Stimulated activated CD8-positive, alpha-beta memory T cell treated with anti-CD3 and anti-CD28 coated beads, Interleukin-12 subunit alpha, Interleukin-12 subunit beta, amount 100 ng/mL, for 4 hours (primary cell): ENCODE results near the gene PDS5A.
"Not testable (repeated sequence)": the region's sequence is repeated elsewhere in the genome, so short reads cannot be mapped to it uniquely, and the experiment has no call there.

Source experiments
- DNase-seq: peaks from one replicate; pipeline ENCODE4 v3.0.0-alpha.2; 2020; ENCODE audit warnings: low read depth

The PDS5A gene

DNA sequence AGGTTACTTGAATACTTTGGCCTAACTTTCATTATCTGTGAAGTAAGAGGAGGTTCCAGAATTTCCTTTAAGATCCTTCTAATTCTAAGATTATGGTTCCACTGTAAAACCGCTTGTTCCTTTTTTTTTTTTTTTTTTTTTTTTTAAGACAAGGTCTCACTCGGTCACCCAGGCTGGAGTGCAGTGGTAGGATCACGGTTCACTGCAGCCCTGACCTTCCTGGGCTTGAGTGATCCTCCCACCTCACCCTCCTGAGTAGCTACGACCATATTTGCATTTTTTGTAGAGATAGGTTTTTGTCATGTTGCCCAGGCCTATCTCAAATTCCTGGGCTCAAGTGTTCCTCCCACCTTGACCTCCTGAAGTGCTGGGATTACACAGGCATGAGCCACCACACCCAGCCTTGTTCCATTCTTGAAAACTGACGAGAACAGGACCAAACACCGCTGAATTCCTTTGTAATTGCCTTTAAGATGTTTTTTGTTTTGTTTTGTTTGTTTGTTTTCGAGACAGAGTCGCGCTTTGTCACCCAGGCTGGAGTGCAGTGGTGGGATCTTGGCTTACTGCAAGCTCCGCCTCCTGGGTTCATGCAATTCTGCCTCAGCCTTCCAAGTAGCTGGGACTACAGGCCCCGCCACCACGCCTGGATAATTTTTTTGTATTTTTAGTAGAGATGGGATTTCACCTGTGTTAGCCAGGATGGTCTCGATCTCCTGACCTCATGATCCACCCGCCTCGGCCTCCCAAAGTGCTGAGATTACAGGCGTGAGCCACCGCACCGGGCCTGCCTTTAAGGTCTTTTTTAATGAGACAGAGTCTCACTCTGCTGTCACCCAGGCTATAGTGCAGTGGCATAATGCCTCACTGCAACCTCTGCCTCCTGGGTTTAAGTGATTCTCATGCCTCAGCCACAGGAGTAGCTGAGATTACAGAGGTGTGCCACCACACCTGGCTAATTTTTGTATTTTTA lies 6.8 kb downstream of the PDS5A start:
- DNase-seq = no peak

DNA sequence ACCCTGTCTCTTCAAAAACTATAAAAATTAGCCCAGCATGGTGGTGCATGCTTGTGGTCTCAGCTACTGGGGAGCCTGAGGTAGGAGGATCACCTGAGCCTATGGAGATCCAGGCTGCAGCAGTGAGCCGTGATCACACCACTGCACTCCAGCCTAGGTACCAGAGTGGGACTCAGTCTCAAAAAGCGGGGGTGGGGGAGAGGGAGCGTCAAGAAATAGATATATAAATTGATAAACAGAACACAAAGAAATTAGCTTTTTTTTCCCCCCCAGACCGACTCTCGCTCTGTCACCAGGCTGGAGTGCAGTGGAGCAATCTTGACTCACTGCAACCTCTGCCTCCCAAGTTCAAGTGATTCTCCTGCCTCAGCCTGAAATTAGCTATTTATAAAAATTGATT lies 14.1 kb downstream of the PDS5A start:
- DNase-seq = no peak

DNA sequence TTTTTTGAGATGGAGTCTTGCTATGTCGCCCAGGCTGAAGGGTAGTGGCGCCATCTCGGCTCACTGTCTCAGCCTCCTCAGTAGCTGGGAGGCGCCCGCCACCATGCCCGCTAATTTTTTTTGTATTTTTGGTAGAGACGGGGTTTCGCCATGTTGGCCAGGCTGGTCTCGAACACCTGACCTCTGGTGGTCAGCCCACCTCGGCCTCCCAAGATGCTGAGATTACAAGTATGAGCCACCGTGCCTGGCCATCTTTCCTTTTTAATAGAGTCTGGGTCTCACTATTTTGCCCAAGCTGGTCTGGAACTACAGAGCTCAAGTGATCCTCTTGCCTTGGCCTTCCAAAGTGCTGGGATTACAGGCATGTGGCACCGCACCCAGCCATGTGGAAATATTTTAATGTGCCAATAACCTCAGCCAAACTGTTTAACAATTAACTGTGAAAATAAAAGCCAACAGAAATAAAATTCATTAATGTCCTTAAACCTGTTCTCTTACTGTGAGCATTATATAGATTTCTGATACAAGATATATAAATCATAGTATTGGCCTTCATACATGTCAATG lies 16.3 kb downstream of the PDS5A start:
- no peak for DNase-seq

DNA sequence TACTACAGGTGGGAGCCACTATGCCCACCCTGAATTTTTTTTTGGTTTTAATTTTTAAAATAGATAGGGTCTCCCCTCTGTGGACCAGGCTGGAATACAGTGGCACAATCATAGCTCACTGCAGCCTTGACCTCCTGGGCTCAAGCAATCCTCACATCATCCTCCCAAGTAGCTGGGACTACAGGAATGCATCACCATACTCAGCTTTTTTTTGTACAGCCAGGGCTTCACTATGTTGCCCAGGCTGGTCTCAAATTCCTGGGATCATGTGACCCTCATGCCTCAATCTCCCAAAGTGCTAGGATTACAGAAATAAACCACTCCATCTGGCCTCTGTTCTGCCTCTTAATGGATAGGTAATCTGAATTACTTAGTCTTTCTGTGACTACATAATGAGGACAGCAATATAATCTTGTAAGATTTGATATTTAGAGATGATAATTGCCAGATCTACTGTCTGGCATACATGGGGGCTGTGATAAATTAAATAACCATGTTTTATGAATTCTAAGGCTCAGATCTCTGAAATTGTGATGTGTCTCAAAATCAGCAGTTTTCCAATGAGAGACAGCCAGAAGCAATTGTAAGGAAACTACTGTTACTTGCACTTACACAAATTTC lies 26.7 kb downstream of the PDS5A start:
- DNase-seq = no peak

DNA sequence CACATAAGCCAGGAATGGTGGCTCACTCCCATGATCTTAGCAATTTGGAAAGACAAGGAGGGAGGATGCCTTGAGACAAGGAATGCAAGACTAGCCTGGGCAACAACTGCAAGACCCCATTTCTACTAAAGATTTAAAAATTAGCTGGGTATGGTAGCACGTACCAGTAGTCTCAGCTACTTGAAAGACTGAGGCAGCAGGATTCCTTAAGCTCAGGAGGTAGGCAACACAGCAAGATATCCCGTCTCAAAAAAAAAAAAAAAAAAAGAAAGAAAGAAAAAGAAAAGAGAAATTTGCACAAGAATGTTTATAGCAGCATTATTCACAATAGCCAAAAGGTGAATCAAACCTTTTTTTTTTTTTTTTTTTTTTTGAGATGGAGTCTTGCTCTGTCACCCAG lies 29.7 kb downstream of the PDS5A start:
- DNase-seq = no peak

DNA sequence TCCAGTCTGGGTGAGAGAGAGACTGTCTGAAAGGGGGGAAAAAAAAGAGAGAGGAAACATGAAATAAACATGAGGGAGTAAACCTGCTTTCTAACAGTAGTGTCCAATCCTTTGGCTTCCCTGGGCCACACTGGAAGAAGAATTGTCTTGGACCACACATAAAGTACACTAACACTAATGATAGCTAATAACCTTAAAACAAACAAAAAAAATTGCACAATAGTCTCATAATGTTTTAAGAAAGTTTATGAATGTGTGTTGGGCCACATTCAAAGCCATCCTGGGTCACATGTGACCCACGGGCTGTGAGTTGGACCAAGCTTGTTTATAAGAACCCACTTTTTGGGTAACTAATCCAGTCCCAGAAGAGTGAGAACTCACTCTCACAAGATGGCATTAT lies 30.3 kb downstream of the PDS5A start:
- no peak for DNase-seq

DNA sequence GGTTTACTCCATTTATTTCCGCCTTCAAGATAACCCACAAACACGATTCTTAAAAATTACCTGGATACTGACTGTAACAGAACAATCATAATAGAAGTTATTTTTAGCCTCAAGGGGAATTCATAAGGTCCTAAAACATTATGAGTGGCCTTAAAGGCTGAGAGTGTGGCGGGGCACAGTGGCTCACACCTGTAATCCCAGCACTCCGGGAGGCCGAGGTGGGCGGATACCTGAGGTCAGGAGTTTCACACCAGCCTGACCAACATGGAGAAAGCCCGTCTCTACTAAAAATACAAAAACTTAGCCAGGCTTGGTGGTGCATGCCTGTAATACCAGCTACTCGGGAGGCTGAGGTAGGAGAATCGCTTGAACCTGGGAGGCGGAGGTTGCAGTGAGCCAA lies 33.5 kb downstream of the PDS5A start:
- DNase-seq = not testable (repeated sequence)

DNA sequence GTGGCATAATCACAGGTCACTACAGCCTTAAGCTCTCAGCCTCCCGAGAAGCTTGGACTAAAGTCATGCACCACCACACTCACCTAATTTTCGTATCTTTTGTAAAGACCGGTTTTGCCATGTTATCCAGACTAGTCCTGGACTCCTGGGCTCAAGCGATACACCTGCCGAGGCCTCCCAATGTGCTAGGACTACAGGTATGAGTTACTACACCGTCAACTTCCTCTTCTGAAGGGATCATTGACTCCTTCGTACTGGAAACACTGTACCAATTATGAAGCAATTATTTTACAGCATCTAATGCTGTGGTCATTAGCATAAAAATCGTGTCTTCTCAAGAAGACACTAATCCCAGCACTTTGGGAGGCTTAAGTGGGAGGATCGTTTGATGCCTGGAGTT lies 35.2 kb downstream of the PDS5A start:
- no peak for DNase-seq

DNA sequence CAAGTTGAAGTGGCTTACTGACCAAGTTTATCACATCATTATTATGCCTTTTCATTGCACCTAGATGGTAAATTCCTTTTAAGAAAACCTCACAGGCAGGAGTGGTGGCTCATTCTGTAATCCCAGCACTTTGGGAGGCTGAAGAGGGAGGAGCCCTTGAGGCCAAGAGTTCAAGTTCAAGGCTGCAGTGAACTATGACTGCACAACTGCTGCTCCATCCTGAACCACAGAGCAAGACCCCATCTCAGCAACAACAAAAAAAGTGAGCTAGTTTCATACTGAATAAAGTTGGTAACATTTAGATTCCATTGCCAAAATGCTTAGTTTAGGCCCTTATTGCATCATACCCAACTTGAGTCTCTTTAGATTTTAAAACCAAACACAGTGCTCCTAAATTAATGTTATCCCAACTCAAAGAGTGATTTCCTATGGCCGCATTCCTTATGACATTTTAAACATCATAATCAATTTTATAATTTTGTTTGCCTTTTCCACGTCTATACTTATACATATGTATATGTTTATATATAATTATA lies 36.0 kb downstream of the PDS5A start:
- DNase-seq = no peak

DNA sequence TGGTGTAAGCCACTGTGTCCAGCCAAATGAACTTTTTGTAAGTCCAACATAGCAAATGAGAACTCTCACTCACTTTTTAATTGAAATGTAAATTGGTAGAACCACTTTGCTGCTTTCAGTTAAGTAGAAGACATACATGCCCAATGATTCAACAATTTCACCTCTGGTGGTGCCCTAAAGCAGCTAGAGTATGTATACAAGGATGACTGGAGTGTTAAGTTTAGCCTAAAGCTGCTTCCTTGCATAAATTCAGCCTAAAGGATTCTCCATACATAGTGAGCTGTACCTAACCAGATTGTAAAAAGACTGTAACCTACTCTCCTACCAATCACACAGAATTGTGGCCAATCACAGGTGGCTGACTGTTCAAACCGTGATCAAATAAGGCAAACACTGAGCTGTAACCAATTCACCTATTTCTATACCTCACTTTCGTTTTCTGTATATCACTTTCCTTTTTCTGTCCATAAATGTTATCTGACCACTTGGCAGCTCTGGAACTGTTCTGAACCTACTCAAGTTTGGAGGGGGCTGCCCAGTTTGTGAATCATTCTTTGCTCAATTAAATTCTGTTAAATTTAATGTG lies 39.9 kb downstream of the PDS5A start:
- no peak for DNase-seq

DNA sequence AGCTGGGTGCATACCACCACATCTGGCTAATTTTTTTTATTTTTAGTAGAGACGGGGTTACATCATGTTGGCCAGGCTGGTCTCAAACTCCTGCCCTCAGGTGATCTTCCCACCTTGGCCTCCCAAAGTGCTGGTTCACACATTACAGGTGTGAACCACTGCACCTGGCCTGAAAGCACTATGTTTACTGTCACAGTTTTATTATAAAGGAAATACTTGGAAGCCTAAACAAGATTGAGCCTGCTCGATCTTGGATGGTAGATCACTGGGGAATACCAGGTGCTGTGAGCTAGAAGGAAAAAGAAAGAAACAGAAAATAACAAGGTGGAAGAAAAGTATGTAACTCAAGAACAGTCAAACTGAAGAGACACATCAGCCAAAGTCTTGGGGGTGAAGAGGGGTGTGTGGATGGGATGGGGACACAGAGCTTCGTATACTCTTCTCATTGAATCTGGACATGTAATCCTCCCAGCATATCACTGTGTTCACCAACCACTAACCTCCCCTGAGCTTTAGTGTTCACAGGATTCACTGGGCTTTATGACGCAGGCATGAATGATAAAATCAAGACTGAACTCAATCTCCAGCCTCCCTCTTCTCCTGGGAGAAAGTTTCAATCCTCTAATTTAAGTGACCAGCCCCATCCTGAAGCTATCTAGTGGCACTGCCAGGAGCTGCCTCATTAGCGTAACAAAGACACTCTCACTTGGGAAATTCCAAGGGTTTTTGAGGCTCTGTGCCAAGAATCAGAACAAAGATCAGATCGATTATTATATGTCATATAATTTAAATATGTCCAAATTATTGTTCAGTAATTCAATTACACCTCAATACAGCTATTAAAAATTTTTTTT lies 40.9 kb downstream of the PDS5A start:
- no peak for DNase-seq

DNA sequence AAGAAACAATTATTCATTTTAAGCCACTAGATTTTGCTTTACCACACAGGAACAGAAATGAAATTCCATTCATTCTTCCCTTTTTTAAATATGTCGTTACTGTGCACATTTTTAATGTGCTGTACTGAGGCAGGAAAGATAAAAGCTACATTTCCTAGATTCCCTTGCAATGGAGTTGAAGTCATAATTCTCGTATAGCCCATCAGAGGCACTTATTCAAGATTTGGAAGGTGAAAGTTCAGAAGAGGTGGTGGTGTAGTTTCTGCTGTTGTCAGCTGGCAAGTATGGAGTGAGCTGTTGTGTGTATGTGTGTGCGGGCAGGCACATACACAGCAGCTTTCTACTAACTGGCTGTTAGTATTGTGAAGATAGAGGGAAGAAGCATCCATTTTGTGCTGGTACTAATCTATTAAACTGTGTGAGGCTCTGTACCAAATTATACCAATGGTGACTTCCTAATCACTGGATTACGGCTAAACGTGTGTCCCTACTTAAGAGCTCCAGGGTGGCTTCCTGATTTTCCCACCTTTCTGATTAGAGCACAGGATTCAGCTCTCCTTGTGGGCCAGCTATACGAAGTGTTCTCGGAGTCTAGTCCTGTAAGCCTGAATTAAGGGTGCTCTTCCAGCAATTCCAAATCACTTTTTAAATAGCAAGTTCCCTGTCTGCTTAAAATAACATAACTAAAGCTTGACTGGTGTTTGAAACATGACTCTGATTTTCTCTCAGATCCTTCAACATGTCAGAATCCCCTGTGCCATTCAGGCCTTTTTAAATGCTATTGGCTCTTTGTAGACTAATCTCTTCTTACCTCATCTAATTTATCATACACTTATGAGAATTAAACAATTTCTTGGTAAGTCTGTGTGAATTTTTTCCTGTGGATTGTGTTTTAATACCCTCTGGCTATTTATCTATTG lies 43.8 kb downstream of the PDS5A start:
- DNase-seq = no peak

DNA sequence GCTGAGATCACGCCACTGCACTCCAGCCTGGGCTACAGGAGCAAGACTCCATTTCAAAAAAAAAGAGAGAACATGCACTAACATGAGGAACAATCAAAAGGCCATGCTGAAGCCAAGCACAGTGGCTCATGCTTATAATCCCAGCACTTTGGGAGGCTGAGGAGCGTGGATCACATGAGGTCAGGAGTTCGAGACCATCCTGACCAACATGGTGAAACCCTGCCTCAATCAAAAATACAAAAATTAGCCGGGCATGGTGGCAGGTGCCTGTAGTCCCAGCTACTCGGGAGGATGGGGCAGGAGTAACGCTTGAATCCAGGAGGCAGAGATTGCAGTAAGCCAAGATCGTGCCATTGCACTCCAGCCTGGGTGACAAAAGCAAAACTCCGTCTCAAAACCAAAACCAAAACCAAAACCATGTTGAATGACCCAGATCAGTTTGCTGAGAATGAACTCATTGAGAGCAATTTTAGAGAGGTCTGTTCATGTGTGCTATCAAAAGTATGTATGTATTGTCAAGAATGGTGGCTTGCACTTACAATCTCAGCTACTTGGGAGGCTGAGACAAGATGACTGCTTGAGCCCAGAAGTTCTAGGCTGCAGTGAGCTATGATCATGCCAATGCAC lies 44.8 kb downstream of the PDS5A start:
- DNase-seq = no peak

DNA sequence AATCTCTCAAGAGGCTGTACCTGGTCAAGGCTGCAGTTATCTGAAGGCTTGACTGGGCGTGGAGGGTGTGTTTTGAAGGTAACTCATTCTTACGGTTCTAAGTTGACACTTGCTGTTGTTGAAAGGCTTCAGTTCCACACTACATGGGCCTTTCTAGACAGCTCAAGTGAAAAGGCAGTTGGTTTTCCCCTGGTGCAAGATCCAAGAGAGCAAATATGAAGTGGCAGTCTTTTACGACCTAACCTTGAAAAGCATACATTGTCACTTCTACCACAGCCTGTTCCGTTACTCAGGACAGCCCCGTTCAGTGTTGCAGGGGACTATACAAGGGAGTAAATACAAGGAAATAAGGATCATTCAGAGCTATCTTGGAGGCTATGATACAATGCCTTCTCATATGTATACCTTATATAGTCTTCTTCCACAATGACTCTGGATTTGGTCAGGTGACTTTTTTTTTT lies 46.2 kb downstream of the PDS5A start:
- no peak for DNase-seq

DNA sequence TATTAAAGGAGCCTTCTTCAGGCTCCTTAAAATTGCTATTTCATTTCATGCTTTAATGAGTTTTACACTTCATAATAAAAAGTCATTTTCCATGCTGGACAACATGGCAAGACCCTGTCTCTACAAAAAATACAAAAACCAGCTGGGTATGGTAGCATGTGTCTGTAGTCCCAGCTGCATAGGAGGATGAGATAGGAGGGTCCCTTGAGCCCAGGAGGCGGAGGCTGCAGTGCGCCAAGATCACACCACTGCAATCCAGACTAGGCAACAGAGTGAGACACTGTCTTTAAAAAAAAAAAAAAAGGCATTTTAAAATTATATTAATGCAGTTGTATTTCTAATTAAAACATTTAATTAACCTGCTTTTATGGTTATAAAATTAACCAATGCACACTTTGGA lies 49.2 kb downstream of the PDS5A start:
- DNase-seq = no peak

DNA sequence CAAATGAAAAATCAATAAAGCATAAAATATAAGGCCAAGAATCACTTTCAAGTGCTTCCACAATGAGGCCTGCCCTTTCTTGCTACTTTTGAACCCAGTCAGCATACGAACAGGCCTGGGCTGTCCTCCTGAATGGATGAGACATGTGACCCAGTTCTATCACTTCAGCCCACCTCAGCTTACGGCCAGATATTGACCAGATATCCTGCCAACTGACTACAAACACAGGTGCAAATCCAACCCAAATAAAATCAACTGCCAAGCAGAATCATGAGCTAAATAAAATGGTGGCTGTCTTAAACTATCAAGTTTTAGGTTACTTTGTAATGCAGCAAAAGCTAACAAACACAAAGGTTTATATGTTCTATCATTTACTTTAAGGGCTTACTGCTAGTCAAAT lies 53.7 kb downstream of the PDS5A start:
- no peak for DNase-seq

DNA sequence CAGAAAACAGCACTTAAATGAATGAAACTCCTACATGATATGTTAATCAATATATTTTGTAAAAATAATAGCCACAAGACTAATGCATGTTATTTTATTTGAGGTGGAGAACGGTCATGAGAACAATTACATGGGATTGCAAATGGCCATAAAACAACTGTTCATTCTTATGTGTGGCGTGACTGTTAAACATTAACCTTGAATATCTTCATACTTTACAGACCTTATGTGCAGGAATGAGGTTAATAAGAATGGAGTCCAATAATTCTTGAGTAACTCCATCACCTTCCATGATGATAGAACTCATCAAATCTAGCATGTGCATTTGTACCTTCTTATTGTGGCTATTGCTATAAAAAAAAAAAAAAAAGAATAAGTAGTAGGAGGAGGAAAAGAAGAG lies 55.3 kb downstream of the PDS5A start:
- DNase-seq = no peak

DNA sequence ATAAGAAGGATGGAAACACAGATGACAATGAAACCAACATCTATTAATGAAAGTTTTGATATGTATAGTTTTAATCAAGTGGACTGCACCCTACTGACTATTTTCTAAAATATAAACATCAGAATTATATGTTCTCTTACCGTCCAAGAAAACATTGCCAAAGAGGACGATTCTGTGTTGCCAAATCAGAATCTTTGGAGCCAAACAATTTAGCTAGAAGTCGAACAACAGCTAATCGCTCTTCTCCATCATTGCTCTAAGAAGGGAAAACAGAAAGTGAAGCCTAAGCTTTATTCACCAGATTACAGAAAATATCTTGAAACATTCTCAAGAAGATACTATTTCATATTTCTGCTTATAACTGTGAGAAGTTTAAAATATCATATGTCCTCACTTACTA lies 64.2 kb downstream of the PDS5A start:
- DNase-seq = no peak

DNA sequence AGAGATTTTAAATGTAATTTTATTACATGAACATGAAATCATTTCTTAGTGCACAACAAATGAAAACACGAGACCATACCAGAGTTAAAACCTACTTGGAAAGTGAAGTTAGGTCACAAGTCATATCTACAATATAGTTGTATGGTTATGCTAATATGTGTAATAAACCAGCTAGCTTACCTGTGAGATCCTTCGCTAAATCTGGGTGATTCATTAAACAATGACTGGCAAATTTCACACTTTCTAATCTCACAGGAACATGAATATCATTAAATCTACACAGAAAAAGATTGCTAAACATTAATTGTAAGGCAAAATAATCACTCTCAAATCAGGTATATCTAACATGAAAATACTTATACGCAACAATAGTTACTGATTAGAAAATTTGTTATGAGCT lies 67.6 kb downstream of the PDS5A start:
- no peak for DNase-seq

DNA sequence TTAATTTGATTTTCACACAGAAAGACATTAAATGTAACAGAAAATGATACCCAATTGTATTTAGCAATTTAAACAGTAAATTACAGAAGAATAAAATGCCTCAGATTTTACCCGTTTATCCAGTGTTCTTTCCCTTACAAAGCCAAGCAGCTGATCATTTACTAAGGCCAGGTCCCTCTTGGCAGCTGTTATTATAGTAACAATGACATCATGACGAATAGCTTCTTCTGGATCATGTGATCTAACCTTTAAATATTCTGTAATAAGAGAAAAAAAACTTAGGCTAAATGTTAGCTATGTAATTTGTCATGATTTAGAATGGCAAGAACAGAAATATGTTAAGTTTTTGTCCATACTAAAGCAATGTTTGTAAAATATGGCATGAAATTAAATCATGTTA lies 69.4 kb downstream of the PDS5A start:
- DNase-seq = no peak
